ENCODE measurements around the gene ZNF217. TPM values are rescaled to one million over a fixed set of nuclear protein-coding genes. Genes with fewer than 3 reads are reported as not detected.
"Not testable (repeated sequence)": the region's sequence is repeated elsewhere in the genome, so short reads cannot be mapped to it uniquely, and the experiment has no call there.

The ZNF217 gene
- polyA plus RNA-seq, 3 donors: 10.5 to 41.5 (median 24.4) TPM

DNA sequence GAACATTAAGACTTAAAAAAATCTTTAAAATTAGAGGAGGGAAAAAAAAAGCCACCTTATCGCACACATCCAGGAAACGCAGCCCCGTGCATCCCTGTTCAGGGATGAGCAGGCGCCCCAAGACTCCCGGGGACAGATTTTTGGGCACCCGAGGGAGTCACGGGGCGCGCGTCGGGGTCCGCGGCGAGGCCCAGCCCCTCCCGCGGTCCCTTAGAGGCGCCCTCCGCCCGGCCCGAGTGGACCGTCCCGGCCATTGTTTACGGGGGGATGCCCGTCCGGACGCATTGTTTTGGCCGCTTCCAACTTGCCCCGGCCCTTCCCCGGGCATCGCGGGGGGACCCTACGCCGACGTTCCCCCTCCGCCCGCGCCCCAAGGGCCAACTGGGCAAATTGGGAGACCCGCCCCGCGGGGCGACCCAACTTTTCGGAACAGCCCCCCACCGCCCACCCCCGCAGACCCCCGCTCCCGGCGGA, 610 bp downstream of the ZNF217 start:
- H3K27me3 ChIP-seq (ENCODE audit: control insufficient read depth in 2 of 2, insufficient read depth in 2 of 2, low read length in 2 of 2): no peaks in the 10 kb centered on the region
- peak overlapping the region; percentile 85 to 95 for H3K27ac ChIP-seq (ENCODE audit: low read depth in 1 of 2, low read length in 2 of 2)
- H4K20me1 ChIP-seq (ENCODE audit: insufficient read depth, low read length): no peaks in the 10 kb centered on the region
- H3K79me2 ChIP-seq (ENCODE audit: insufficient read depth, low read length): peaks cover 58% of the 10 kb centered on the region
- Mint-ChIP-seq H3K27me3 (ENCODE audit: low read depth in 3 of 3) (no peaks in the 10 kb centered on the region), H3K27ac (peak overlapping the region; percentile 89 to 98 (median 94)), H3K9me3 (no peaks in the 10 kb centered on the region), H3K36me3 (peaks cover 0 to 3% of the 10 kb centered on the region in 2 donors), H3K4me3 (peak overlapping the region; percentile 90 to 95), H3K4me1 (peaks cover 40% of the 10 kb centered on the region)
- peak overlapping the region; percentile 29 for H2AFZ ChIP-seq (ENCODE audit: insufficient read depth, low read depth, low read length, poor library complexity, severe bottlenecking)
- peak overlapping the region; percentile 74 to 89 (median 83) for H3K4me3 ChIP-seq (replicated peaks in 1 of 3; ENCODE audit: low read depth in 2 of 3, low read length in 3 of 3)
- peak overlapping the region; percentile 89 for H3K9ac ChIP-seq (ENCODE audit: insufficient read depth, low read length, poor library complexity, severe bottlenecking)
- H3K9me3 ChIP-seq (replicated peaks in 1 of 2; ENCODE audit: control insufficient read depth in 1 of 2, insufficient read depth in 1 of 2, low read length in 2 of 2): no peaks in the 10 kb centered on the region
- DNase-seq: peak in 1 of 3 donors; percentile 33
- H3K36me3 ChIP-seq (replicated peaks in 1 of 2; ENCODE audit: control insufficient read depth in 1 of 2, insufficient read depth in 2 of 2, low read length in 2 of 2): no peaks in the 10 kb centered on the region
- WGBS (ENCODE audit: insufficient coverage): 0% methylated on average over 26 of the region's 47 CpGs
- H3K4me1 ChIP-seq (ENCODE audit: control insufficient read depth in 1 of 2, insufficient read depth in 2 of 2, low read length in 2 of 2): peaks cover 31 to 56% of the 10 kb centered on the region in 2 donors
- H3K4me2 ChIP-seq (replicated peaks; ENCODE audit: extremely low read depth, low read length, poor library complexity, severe bottlenecking): peak overlapping the region; percentile 76
- TF ChIP-seq, protein P1, sequence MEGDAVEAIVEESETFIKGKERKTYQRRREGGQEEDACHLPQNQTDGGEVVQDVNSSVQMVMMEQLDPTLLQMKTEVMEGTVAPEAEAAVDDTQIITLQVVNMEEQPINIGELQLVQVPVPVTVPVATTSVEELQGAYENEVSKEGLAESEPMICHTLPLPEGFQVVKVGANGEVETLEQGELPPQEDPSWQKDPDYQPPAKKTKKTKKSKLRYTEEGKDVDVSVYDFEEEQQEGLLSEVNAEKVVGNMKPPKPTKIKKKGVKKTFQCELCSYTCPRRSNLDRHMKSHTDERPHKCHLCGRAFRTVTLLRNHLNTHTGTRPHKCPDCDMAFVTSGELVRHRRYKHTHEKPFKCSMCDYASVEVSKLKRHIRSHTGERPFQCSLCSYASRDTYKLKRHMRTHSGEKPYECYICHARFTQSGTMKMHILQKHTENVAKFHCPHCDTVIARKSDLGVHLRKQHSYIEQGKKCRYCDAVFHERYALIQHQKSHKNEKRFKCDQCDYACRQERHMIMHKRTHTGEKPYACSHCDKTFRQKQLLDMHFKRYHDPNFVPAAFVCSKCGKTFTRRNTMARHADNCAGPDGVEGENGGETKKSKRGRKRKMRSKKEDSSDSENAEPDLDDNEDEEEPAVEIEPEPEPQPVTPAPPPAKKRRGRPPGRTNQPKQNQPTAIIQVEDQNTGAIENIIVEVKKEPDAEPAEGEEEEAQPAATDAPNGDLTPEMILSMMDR (IDR thresholded peaks at IDR 0.05): no peak
- intact Hi-C loops (cut with micrococcal nuclease): no loop called here

DNA sequence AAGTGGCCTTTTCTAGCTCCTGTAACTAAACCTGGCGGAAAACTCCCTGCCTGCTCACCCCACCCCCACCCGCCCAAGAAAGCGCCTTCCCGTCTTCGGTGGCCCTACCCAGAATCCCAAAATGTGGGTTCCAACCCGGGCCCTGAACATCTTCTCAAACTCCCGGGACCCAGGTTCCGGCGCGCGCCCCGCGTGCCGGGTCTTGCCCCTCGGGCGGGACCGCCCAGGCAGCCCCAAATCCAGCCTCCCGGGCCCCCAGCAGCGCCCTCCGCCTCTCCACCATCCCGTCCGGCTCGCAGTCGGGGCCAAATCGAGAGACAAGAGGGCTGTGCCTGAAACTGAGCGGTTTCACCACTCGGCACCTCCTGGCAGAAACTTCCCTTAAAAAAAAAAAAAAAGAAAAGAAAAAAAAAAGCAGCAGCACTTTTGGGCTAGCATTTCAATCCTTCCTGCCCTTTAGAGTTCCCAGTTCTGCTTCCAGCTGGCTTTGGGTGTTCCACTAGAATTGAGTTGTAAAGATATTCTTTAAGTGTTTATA, 1.1 kb downstream of the ZNF217 start:
- peaks cover 28 to 52% of the 10 kb centered on the region in 2 donors for H3K4me1 ChIP-seq (ENCODE audit: control insufficient read depth in 1 of 2, insufficient read depth in 2 of 2, low read length in 2 of 2)
- H3K9me3 Mint-ChIP-seq; H3K27me3 ChIP-seq (ENCODE audit: control insufficient read depth in 2 of 2, insufficient read depth in 2 of 2, low read length in 2 of 2); H3K36me3 Mint-ChIP-seq; H3K9me3 ChIP-seq (replicated peaks in 1 of 2; ENCODE audit: control insufficient read depth in 1 of 2, insufficient read depth in 1 of 2, low read length in 2 of 2); H3K27me3 Mint-ChIP-seq (ENCODE audit: low read depth in 3 of 3); H2AFZ ChIP-seq (ENCODE audit: insufficient read depth, low read depth, low read length, poor library complexity, severe bottlenecking); H4K20me1 ChIP-seq (ENCODE audit: insufficient read depth, low read length); H3K36me3 ChIP-seq (replicated peaks in 1 of 2; ENCODE audit: control insufficient read depth in 1 of 2, insufficient read depth in 2 of 2, low read length in 2 of 2); intact Hi-C loops (cut with micrococcal nuclease): not testable (repeated sequence)
- 0% methylated on average over 20 of the region's 27 CpGs for WGBS (ENCODE audit: insufficient coverage)
- H3K27ac ChIP-seq (ENCODE audit: low read depth in 1 of 2, low read length in 2 of 2): peak overlapping the region; percentile 85 to 95
- H3K4me3 ChIP-seq (replicated peaks in 1 of 3; ENCODE audit: low read depth in 2 of 3, low read length in 3 of 3): peak overlapping the region; percentile 74 to 89 (median 83)
- peak overlapping the region; percentile 89 for H3K9ac ChIP-seq (ENCODE audit: insufficient read depth, low read length, poor library complexity, severe bottlenecking)
- H3K4me2 ChIP-seq (replicated peaks; ENCODE audit: extremely low read depth, low read length, poor library complexity, severe bottlenecking): peak overlapping the region; percentile 76
- Mint-ChIP-seq H3K4me3 (peak overlapping the region; percentile 90 to 95), H3K27ac (peak overlapping the region; percentile 89 to 98 (median 94)), H3K4me1 (peaks cover 36% of the 10 kb centered on the region)
- peak in 1 of 3 donors; percentile 62 for DNase-seq
- peaks cover 63% of the 10 kb centered on the region for H3K79me2 ChIP-seq (ENCODE audit: insufficient read depth, low read length)

DNA sequence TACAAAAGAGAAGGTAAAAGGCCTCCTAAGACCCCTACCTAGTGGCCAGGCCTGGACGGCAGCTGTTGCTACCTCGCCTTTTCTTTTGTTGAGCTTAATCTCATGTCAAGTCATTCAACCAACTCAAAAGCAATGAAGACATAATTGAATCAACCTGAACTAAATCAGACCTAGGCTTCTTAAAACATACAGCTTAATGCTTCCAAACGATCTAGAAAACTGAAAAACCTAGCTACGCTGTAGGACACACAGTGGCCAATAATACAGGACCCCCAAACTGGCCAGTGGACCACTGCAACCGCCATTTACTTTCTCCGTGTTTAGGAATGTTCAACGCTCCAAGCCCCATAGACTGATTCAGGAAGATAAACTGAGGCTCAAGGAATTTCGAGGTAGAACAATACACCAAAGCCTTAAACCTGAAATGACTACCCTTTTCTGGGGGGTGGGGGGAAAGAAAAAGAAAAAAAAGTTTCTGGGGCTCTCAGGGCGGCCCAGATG, 1.6 kb downstream of the ZNF217 start:
- DNase-seq; H3K27me3 Mint-ChIP-seq (ENCODE audit: low read depth in 3 of 3): not testable (repeated sequence)
- 0% methylated on average over 3 of the region's 9 CpGs for WGBS (ENCODE audit: insufficient coverage)

More for the DNA sequence above, 1.6 kb downstream of the ZNF217 start:
- H3K27me3 ChIP-seq (ENCODE audit: control insufficient read depth in 2 of 2, insufficient read depth in 2 of 2, low read length in 2 of 2); H2AFZ ChIP-seq (ENCODE audit: insufficient read depth, low read depth, low read length, poor library complexity, severe bottlenecking); H3K9me3 ChIP-seq (replicated peaks in 1 of 2; ENCODE audit: control insufficient read depth in 1 of 2, insufficient read depth in 1 of 2, low read length in 2 of 2); H3K36me3 Mint-ChIP-seq; H4K20me1 ChIP-seq (ENCODE audit: insufficient read depth, low read length); H3K9me3 Mint-ChIP-seq; H3K36me3 ChIP-seq (replicated peaks in 1 of 2; ENCODE audit: control insufficient read depth in 1 of 2, insufficient read depth in 2 of 2, low read length in 2 of 2); intact Hi-C loops (cut with micrococcal nuclease): not testable (repeated sequence)
- Mint-ChIP-seq H3K27ac (peak overlapping the region; percentile 89 to 98 (median 94)), H3K4me3 (peak overlapping the region; percentile 90 to 95), H3K4me1 (peaks cover 33% of the 10 kb centered on the region)
- Histone ChIP-seq H3K4me3 (replicated peaks in 1 of 3; ENCODE audit: low read depth in 2 of 3, low read length in 3 of 3) (peak overlapping the region; percentile 74 to 89 (median 83)), H3K79me2 (ENCODE audit: insufficient read depth, low read length) (peaks cover 68% of the 10 kb centered on the region), H3K4me1 (ENCODE audit: control insufficient read depth in 1 of 2, insufficient read depth in 2 of 2, low read length in 2 of 2) (peaks cover 23 to 54% of the 10 kb centered on the region in 2 donors), H3K4me2 (replicated peaks; ENCODE audit: extremely low read depth, low read length, poor library complexity, severe bottlenecking) (peak overlapping the region; percentile 76), H3K9ac (ENCODE audit: insufficient read depth, low read length, poor library complexity, severe bottlenecking) (peak overlapping the region; percentile 89), H3K27ac (ENCODE audit: low read depth in 1 of 2, low read length in 2 of 2) (peak overlapping the region; percentile 85 to 95)

Data from CD14-positive monocyte (primary cell).